Left renal pelvis (tissue), 4 donors: ENCODE data around the gene SEMG2. TPM values are rescaled to one million over a fixed set of nuclear protein-coding genes. Genes with fewer than 3 reads are reported as not detected.

Source experiments
- polyA plus RNA-seq, 4 donors: library from polyadenylated mRNA; unstranded; fragments of 120-200 nt; gene quantifications; one replicate each; pipeline ENCODE4 v1.2.1, GENCODE V29; 2013; ENCODE audit not compliant: insufficient read length in 4 of 4

The SEMG2 gene
- polyA plus RNA-seq, 4 donors: not detected

Other genes starting within 250 kb of the SEMG2 start
- gene KCNS1, start 120.2 kb upstream of the SEMG2 start, polyA plus RNA-seq: under 1 TPM; 0.35 to 0.73 (median 0.49) TPM
- gene WFDC5, start 106.2 kb upstream of the SEMG2 start, polyA plus RNA-seq: not detected
- gene WFDC12, start 96.9 kb upstream of the SEMG2 start, polyA plus RNA-seq: not detected
- gene PI3, start 46.5 kb upstream of the SEMG2 start, polyA plus RNA-seq: under 1 TPM in 1 of 4 donors, not detected in 3; 0.48 TPM
- gene SEMG1, start 14.3 kb upstream of the SEMG2 start, polyA plus RNA-seq: not detected
- gene SLPI, start 33.2 kb downstream of the SEMG2 start, polyA plus RNA-seq: 10 to 100 TPM in 1 of 4 donors, under 1 TPM in 3; 0.29 to 12.5 (median 0.42) TPM
- not detected for gene RBPJL, start 85.5 kb downstream of the SEMG2 start, polyA plus RNA-seq
- 1 to 10 TPM in 1 of 4 donors, under 1 TPM in 3; 0.19 to 3.2 (median 0.41) TPM for gene MATN4, start 86.9 kb downstream of the SEMG2 start, polyA plus RNA-seq
- 100 to 1,000 TPM in 3 of 4 donors, 10 to 100 TPM in 1; 36.5 to 173 (median 163) TPM for gene SDC4, start 127.1 kb downstream of the SEMG2 start, polyA plus RNA-seq
- 10 to 100 TPM; 27.8 to 32.4 (median 31.9) TPM for gene SYS1, start 141.8 kb downstream of the SEMG2 start, polyA plus RNA-seq
- 1 to 10 TPM in 2 of 4 donors, under 1 TPM in 2; 0.42 to 1.8 (median 1.2) TPM for gene TP53TG5, start 157.0 kb downstream of the SEMG2 start, polyA plus RNA-seq
- gene DBNDD2, start 186.9 kb downstream of the SEMG2 start, polyA plus RNA-seq: 10 to 100 TPM; 14.4 to 26.6 (median 25.3) TPM
- gene PIGT, start 194.8 kb downstream of the SEMG2 start, polyA plus RNA-seq: 100 to 1,000 TPM in 2 of 4 donors, 10 to 100 TPM in 2; 98.6 to 102 (median 100) TPM
- gene WFDC2, start 248.4 kb downstream of the SEMG2 start, polyA plus RNA-seq: 100 to 1,000 TPM in 3 of 4 donors, 10 to 100 TPM in 1; 10.7 to 228 (median 172) TPM